HG03139 (cell line): ENCODE data around the gene FAM200B.

ENCODE experiments used
- ATAC-seq: cut with Tn5 transposase; IDR thresholded peaks from one replicate; pipeline ENCODE4 v1.9.1; 2021; ENCODE audit not compliant: unreplicated experiment

FAM200B gene

DNA sequence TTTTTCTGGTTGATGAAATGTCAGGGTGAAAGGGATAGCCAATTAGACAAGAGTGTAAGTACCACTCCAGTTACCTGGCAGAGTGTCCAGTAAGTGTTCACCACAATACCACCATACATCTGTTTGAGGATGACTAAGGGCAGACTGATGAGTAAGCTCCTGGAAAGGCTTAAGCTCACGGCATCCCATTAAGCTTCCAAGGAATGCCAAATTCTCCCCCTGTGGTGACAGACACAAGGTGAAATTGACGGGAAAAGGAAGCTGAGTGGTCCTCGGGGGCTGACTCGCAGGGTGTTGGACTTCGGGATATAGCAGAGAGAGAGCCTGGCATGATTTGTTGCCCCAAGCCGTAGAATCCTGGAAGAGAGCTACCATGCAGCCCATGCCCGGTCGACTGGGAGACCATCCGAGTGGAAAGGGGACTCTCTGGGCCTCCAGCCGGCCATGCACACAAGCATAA, 13.6 kb downstream of the FAM200B start:
- ATAC-seq = no peak

DNA sequence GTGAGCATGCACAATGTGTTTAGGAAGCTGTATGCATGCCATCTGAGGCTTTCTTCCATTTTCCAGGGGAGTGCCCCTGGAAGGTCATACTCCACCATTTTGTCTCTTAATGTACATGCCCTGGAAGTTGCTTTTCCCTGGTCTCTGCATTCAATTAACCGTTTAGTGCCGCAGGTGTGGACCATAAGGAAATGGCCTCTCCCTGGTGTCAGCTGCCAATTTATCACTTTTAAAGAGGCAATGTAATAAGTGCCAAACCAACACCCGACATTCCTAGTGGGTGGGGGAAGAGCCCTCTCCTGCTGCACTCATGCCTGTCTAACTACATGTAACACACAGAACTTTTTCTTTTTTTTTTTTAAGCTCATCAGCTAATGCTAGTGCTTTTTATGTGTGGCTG, 14.1 kb downstream of the FAM200B start:
- ATAC-seq = no peak

DNA sequence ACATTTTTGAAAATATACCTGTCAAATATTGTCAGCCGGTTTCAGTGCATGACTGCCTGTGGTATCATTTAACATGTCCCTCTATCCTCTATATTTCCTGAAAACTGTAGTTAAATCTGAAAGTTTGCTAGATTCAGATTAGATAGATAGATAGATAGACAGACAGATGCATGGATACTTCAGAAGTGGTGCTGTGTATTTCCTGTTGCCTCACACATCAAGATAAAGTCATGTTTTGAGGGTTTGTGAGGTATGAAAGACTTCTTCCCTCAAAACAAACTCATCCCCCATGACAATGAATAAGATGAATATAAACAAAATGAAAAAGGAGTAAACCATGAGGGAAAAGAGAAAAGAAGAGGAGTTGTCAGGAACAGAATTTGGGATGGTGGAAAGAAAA, 15.2 kb downstream of the FAM200B start:
- ATAC-seq = no peak

DNA sequence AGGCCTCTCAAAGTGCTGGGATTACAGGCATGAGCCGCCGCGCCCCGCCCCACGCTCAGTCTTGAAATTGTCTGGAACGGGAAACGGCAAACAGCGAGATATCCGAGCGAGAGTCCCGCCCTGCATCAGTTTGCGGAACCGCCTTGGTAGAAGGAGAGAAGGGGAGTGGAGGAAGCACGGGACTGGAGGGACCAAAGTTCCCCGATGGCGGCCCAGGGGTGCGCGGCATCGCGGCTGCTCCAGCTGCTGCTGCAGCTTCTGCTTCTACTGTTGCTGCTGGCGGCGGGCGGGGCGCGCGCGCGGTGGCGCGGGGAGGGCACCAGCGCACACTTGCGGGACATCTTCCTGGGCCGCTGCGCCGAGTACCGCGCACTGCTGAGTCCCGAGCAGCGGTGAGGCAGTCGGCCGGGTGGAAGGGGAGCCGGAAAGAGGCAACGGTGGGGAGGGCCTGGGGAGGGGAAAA, 21.3 kb downstream of the FAM200B start, which contains the start of gene BST1:
Gene BST1 (plus strand): TSS at position 125 of the 463 bp plus-strand sequence. CDS start 80 bp downstream, at position 205.
- peak; percentile 80 for ATAC-seq

DNA sequence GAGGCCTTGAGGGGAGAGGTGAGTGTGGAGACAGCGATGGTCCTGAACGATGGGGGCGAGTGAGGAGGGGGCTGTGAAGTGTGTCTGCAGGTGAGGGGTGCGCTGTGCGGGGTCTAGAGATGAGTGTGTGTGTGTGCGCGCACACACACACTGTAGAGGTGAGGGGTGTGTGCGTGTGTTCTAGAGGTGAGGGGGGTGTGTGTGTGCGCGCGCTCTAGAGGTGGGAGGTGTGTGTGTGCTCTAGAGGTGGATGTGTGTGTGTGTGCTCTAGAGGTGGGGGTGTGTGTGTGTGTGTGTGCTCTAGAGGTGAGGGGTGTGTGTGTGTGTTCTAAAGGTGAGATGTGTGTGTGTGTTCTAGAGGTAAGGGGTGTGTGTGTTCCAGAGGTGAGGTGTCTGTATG, 21.8 kb downstream of the FAM200B start:
- ATAC-seq = no peak

DNA sequence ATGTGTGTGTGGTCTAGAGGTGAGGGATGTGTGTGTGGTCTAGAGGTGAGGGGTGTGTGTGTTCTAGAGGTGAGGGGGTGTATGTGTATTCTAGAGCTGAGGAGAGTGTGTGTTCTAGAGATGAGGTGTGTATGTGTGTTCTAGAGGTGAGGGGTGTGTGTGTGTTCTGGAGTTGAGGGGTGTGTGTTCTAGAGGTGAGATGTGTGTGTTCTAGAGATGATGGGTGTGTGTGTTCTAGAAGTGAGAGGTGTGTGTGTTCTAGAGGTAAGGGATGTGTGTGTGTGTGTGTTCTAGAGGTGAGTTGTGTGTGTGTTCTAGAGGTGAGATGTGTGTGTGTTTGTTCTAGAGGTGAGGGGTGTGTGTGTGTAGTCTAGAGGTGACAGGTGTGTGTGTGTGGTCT, 22.5 kb downstream of the FAM200B start:
- ATAC-seq = no peak

DNA sequence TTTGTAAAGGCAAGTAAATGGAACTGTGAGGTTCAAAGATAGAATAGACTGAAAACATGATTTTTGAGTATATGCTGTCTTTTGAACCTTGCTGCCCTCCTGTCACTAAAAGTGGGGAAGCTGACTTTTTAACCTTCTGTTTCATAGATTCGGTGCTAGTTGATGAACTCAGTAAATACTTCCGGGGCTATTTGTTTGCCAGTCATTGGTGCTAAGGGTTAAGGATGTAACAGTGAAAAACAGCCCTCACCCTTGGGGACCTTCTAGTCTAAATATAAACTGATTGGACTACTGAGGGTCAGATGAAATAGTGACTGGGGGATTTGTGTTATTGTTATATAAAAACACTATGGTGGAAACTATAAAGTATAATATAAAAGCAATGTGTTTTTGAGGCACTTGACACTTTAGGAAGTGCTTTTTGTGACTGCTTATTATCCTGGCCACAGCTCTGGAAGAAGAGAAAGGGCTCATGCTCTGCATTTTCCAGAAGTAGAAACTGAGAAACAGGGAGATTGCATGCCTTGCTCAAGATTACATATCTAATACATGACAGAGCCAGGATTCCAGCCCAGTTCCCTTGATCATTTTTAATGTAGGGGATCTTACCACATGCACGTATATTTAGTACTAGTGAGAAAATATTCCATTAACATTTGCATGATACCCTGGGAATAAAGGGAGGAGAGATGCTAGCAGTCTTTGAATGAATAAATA, 25.2 kb downstream of the FAM200B start:
- ATAC-seq = no peak

DNA sequence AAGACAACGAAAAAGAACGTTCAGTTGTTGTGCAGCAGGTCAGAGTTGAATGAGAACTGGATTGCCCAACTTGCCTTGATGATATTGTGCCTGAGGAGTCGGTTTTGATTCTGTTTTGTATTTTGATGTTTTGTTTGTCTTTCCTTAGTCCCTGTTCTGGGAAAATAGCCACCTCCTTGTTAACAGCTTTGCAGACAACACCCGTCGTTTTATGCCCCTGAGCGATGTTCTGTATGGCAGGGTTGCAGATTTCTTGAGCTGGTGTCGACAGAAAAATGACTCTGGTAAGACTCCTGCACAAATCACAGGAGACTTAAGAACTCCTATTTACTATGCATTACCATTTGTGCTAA, 25.7 kb downstream of the FAM200B start:
- ATAC-seq = no peak

DNA sequence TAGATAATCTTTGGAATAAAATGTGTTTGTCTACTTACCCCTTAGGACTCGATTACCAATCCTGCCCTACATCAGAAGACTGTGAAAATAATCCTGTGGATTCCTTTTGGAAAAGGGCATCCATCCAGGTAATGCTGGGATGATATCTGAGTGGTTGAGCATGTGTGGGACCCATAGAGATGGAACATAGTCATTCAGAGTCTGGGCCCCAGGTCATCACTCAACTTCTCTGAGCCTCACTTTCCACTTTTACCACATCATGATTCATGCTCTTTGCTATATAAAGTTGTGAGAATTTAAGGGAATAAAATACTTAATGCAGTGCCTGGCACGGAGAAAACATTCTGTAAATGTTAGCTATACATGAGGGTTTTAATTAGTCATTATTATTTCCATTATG, 30.1 kb downstream of the FAM200B start:
- no peak for ATAC-seq

DNA sequence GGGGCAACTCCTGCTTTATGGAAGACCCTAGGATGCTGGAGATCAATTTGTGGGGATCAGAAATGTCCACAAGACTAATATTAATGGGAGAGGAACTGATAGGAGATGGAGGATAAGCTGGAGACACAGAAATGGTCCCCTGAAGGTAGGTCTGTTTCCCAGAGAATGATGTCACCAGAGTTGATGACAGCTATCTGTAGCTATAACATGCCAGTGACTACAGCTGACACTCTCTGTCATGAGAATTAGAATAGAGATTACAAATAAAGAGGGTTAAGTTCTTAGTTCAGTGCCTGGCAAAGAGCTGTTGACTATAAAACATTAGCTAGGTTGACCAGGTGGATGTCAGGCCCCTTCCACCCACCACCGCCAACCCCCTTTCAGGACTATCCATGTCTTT, 30.6 kb downstream of the FAM200B start:
- no peak for ATAC-seq

DNA sequence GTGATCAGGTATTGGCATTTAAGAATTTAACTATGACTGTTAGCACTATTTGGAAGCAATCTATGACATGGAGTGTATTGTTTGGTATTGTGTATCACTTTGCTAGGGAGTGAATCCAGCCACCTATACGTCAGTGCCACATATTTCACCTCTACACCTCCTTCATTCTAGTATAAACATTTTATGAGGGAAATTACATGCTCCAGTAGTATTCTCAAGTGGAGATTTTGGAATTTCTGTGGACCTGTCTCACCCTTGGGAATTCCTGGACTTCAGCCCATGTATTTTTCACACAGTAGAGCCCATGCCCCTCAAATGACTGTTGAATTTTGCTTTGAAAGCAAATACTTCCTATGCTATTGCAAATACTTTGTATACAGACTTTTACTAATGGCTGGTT, 32.5 kb downstream of the FAM200B start:
- no peak for ATAC-seq

DNA sequence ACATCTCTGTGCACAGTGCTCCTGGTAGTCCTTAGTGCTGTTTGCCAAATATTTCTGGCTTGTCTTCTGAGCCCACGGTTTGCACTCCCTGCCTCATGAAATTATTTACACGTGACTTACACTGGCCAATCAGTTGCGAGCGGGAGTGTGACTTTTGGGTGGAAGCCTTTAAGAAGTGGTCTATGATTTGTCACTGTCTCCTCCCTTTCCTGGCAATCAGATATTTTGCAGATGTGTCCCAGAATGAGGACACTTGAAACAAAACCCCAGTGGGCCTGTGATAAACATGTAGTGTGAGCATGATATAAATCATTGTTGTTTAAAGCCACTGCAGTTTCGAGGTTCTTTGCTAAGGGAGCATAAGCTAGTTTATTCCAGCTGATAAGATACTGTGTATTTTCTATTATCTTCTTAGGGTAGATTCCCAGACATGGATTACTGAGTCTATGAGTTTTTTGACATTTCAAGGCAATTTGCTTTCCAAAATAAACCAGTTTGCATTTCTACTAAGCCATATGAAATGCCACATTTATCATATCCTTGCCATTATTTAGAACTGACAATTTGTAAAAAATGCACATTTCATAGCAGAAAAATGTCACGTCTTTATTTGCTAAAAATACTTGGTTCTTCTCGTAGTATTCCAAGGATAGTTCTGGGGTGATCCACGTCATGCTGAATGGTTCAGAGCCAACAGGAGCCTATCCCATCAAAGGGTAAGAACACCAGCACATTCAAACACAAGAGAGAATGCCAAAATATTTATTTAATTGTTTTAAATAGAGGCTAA, 33.2 kb downstream of the FAM200B start:
- no peak for ATAC-seq

DNA sequence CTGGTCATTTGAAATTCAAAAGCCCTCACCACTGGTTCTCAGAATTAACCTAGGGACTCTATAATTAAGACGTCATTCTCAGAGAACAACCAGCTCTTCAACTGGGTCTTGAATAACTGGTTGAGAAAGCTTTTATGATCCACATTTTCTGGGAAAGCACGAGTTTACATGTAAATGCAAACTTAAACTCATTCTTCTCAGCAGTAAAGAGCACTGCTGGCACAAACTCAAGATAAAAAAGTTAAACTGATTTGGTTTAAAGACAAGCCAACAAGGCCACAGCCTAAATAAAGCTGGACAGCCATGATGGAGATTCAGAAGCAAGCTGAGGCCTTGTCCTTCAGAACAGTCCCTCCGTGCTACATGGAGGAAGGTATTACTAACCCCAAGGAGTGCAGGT, 34.5 kb downstream of the FAM200B start:
- ATAC-seq = no peak

DNA sequence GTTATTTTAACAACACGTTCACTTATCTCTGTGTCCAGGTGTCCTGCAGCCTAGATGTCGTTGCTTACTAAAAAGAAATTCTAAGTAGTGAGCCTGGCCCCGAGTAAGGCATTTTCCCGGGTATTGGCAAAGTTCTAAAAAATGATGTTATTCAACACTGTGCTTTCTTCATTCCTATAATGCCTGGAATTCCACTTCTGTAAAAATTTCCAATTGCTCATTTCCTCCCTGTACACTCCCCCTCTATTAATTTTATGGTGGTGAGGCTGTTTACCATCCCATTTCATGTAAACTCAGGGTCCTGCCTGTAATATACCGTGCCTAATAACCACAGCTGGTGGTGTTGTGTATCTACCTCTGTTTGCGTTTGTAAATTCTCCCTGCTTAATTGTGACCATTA, 35.5 kb downstream of the FAM200B start:
- ATAC-seq = no peak

DNA sequence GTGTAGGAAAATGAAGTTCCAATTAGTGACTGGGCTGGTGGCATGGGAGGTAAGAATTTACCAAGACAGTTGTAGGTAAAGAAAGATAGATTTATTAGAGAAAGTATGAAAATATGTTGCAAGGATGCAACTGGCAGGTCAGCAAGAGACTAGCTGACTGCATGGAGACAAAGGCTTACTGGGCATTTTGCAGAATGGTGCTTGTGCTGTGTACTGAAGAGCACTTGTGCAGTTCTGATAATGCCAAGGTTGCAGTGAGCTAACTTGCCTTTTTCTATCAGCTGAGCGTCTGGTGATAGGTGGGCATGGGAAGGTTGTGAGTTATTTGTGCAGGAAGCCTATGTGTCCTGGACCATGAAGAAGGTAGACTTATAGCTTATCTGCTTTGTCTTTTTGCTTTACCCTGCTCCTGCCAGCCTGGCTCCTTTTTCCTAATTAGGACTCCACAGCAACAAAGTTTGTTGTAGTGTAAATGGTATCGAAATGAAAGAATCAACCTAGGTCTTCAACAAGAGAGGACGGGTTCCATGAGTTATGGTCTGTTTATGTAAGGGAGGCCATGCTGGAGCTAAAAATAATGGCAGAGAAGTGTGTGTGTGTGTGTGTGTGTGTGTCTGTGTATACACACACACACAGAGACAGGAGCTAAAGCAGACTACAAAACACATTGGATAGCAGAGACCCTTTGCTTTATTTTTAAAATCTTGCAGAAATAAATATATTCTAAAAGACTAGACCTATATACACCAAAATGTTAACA, 36.2 kb downstream of the FAM200B start:
- no peak for ATAC-seq

DNA sequence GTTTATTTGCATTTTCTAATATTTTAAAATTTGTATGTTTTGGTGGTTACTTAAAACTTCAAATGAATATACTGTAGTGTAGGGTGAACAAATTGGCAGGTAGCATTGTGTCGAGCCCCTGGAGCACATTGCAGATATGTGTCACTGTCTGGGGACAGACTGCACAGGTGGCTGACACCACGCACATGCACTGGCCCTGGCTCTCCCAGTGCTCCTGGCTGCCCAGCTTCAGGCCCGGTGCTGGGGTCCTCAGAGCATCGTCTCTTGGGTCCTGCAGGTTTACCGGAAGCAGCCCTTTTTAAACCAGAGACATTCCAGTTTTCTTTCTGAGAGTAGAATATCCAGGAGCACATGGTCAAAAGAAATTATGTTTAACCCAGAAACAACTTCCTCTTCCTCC, 36.8 kb downstream of the FAM200B start:
- no peak for ATAC-seq

DNA sequence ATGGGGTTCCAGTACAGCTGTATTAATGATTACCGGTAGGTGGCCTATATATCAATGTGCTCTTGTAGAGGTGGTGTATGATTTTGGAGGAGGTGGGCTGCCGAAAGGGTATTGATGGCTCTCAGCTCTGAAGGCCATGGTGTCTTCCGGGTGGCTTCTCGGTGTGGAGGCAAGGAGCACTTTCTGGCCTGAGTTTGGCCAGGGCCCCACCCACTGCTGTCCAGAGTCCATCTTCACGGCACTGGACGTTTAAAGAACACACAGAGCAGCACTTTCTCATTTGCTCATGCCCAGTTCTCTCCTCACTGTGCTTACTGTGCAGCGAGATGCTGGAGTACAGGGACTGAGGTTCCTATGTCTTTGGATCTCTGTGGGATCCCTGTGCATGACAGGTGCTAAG, 37.3 kb downstream of the FAM200B start:
- ATAC-seq = no peak

DNA sequence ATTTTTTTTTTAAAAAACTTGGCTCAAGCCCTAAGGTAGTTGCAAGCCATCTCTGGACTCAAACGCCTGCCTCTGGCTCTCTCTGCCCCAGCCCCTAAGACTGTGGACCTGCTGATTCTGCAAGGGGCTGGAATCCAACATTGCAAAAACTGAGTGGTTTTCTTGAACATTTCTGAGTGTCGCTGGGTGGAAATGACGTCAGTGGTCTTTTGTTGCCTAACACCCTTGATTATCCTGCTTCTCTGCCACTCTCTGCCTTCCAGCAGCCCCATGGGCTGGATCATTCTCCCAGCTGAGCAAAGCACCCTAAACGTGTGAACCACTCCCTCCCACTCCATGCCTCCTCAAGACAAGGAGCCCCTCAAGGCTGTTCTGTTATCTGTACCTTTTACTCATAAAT, 37.9 kb downstream of the FAM200B start:
- ATAC-seq = no peak

DNA sequence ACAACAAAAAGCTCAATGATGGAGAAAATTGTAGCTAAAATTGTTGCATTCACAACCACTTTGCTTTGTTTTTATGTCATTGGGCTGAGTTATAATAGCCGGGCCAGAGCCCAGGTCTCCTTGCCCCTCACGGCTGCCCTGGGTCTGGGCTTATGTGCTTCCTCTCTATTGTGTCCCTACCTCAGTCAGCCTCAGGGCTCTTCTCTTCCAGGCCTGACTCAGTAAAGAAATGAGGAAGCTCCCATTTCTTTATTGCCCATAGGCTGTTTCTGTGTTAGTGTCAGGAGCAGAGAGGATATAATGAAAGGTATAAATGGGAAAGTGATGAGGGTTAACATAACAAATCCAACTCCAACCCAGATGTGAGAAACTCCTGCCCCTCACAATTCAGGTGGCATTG, 39.2 kb downstream of the FAM200B start:
- no peak for ATAC-seq

DNA sequence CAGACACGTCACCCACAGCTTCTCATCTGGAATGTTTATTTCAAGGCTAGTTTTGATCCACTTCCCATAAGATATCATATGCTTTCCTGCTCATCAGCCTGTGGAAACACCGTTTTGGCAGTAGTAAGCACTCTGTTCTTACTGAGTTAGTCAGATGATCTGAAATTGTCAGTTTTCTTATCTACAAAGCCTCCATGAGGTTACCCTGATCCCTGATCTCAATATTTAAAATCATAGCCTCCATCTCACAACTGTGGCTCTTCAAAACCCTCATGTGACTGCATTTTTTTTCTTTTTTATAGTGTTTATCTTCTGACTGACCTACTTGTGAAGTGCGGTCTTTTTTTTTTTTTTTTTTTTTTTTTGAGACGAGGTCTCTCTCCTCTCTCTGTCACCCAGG, 44.0 kb downstream of the FAM200B start:
- no peak for ATAC-seq

DNA sequence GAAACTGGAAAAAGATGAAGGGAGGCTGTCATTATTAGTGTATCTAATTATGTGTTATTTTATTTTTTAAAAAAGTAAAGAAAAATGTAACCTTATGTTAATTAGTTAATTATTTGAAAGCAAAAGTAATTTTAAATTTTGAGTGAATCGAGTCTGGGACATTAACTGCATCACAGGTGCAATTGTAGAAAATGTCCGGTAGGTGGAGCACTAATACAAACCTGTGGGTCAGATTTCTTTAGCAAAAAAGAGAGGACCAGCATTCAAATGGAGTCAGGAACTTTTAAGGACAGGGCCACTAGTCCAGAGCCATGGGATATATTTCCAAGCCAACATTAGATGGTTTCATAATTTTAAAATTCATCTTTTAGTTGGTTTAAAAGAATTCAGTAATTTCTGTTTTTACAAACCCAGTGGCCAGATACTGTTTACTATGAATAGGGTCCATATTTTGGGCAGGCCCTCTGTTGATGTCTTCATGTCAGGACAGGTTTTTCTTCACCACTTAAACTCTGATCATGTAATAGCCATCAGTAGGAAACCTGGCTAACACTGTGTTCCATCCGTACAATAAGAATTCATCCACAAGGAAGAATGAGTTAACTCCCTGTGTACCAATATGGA, 48.4 kb downstream of the FAM200B start:
- ATAC-seq = no peak
